ENCODE measurements around the gene ERF. TPM values are rescaled to one million over a fixed set of nuclear protein-coding genes. Genes with fewer than 3 reads are reported as not detected.

Gene ERF
- total and polyA plus RNA-seq, 2 of the 8 experiments (the other 6 are each of a cell fraction or from before 2014, with no cell fraction given): 43.7 to 62.7 TPM

GRCh38 chr19:42291435-42291810, 36.5 kb upstream of the ERF start:
- Histone ChIP-seq H3K23ac (ENCODE audit: insufficient read length) (no peak overlapping the region), H3K14ac (ENCODE audit: insufficient read length) (no peak overlapping the region), H3K27ac (ENCODE audit: low read depth, low read length) (no peak overlapping the region), H3K56ac (replicated peaks; ENCODE audit: insufficient read length, low read depth, low read length) (no peak overlapping the region), H3K4me3 (ENCODE audit: extremely low read depth in 1 of 4, insufficient read depth in 2 of 4, low read depth in 3 of 4, low read length in 4 of 4) (no peak overlapping the region), H3K9me3 (ENCODE audit: insufficient read depth in 2 of 2, low read depth in 1 of 2, low read length in 1 of 2) (no peaks in the 10 kb centered on the region), H3K79me1 (ENCODE audit: low read depth, low read length) (peaks cover 7% of the 10 kb centered on the region), H4K20me1 (replicated peaks in 1 of 2; ENCODE audit: control insufficient read depth in 1 of 2, insufficient read depth in 2 of 2, low read length in 2 of 2) (peaks cover 0 to 14% of the 10 kb centered on the region in 2 experiments), H4K5ac (ENCODE audit: insufficient read length, low read depth, low read length) (no peak overlapping the region), H3K4me1 (replicated peaks in 1 of 4; ENCODE audit: control insufficient read depth in 3 of 4, insufficient read depth in 4 of 4, low read length in 3 of 4) (peaks cover 0 to 2% (median under 1%) of the 10 kb centered on the region in 4 experiments; a peak in 5 of 7 replicates), H2AFZ (ENCODE audit: low read length) (no peak overlapping the region), H2BK20ac (ENCODE audit: low read length) (no peak overlapping the region), H4K91ac (replicated peaks; ENCODE audit: insufficient read length, low read length) (no peak overlapping the region), H2BK120ac (replicated peaks; ENCODE audit: low read depth, low read length) (no peak overlapping the region), H4K8ac (ENCODE audit: extremely low read depth, insufficient read depth, low read length) (no peak overlapping the region), H3K79me2 (ENCODE audit: control insufficient read depth in 1 of 2, insufficient read depth in 2 of 2, low read length in 2 of 2) (no peaks in the 10 kb centered on the region), H3K23me2 (ENCODE audit: low read depth, low read length) (no peaks in the 10 kb centered on the region), H2BK5ac (ENCODE audit: low read depth, low read length) (no peak overlapping the region), H2BK12ac (ENCODE audit: low read depth, low read length) (0 out of 2 replicates have a peak overlapping the region, but pooled peaks have one; percentile 5), H3K27me3 (replicated peaks in 1 of 4; ENCODE audit: control insufficient read depth in 3 of 4, extremely low read depth in 1 of 4, insufficient read depth in 3 of 4, low read length in 3 of 4) (no peaks in the 10 kb centered on the region), H3K36me3 (ENCODE audit: control insufficient read depth in 2 of 4, insufficient read depth in 4 of 4, low read length in 3 of 4) (peaks cover 13 to 66% (median 54%) of the 10 kb centered on the region in 4 experiments; a peak in 7 of 8 replicates), H3K9ac (replicated peaks in 1 of 4; ENCODE audit: extremely low read depth in 1 of 4, low read depth in 3 of 4, low read length in 3 of 4) (no peak overlapping the region), H3K4ac (replicated peaks; ENCODE audit: insufficient read length, low read depth, low read length) (no peak overlapping the region), H3K4me2 (ENCODE audit: insufficient read depth in 1 of 2, low read depth in 2 of 2, low read length in 2 of 2) (no peak overlapping the region), H2BK15ac (ENCODE audit: low read length) (no peak overlapping the region), H2AK5ac (ENCODE audit: low read depth, low read length) (no peak overlapping the region), H3K18ac (ENCODE audit: extremely low read depth, low read length) (no peak overlapping the region)
- no peak for FAIRE-seq
- ChIA-PET CTCF (ENCODE audit: partially characterized antibody) (interaction anchor here (1.0 to 10.6 kb wide), 3 partner anchors 12 to 183 kb away, joined by 3 to 155 read pairs (median 12); partner anchors contain the start of gene GSK3A), POLR2A (ENCODE audit: partially characterized antibody) (interaction anchor here (1.0 to 2.9 kb wide), 3 partner anchors 10 to 45 kb away, joined by 3 to 9 read pairs (median 4); no protein-coding TSS in a partner anchor)
- TF ChIP-seq ZNF274 (IDR thresholded peaks at IDR 0.05; ENCODE audit: borderline replicate concordance, extremely low read depth, low read length) (no peak), FOSL1 (IDR thresholded peaks at IDR 0.05; ENCODE audit: insufficient read depth, low read depth, low read length) (peak; percentile 48; the same call in 1 of the 2 replicates), SIX5 (IDR thresholded peaks at IDR 0.05; ENCODE audit: low read depth, low read length) (no peak)
- DNase-seq (ENCODE audit: low read depth in 1 of 2, low spot score in 2 of 2): no peak
- WGBS, 2 experiments (ENCODE audit: extremely low coverage in 1 of 2, insufficient coverage in 1 of 2, insufficient read length in 1 of 2, insufficient replicate concordance in 2 of 2, low coverage in 1 of 2, low lambda C conversion rate in 2 of 2, missing lambda C conversion rate in 1 of 2): 86% methylated on average over 9 of the region's 9 CpGs; no CpG with 5 or more reads in 1 of the 2 experiments
